OCI-LY7 (cell line): Measurements from ENCODE around the gene CLCA1.

Experiments
- EZH2phosphoT487 ChIP-seq: fragments of 200-600 bp; sonication (generic); IDR thresholded peaks from 2 replicates; pipeline ENCODE4 v1.6.1; 2018; ENCODE audit warnings: low read depth, borderline replicate concordance, mild to moderate bottlenecking, mixed run types, antibody characterized with exemption, low read length, moderate library complexity, mixed read lengths
- TF ChIP-seq, protein P1 (sequence below): fragments of 200-600 bp; sonication (generic); conservative IDR thresholded peaks from 2 replicates; pipeline ENCODE4 v1.5.1; 2014; ENCODE audit warnings: mild to moderate bottlenecking, antibody characterized with exemption, low read length, moderate library complexity, mixed read lengths

DNA sequence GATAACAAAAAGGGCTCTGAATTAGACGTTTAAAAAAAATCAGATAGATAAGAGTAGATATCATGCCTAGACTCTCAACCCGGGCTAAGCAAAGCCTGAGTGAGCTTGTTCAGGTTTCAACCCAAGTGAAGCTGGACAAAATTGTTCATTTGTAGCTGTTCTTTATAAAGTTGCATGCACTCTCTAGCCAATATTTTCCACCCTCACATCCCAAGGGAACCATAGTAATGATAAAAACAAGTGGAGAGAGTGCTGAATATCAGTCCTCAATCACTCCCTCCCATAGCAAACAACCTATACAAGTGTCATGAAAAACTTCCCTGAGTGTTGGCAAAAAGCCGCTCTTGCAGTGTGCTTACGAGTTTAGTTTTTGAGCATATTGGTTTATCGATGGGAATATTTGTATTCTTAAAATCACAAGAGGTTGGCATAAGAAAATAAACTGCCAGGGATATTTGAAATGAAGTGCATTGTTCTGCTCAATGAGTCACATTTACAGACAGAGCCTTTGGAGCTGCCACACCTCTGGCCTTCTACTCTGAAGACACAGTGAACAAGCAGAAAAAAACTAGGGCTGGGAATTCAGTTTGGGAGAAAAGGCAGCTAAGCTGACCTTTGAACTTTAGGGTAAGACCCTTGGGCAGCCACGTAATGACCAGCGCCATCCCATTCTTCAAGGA, 47.0 kb upstream of the CLCA1 start:
- TF ChIP-seq, protein P1, sequence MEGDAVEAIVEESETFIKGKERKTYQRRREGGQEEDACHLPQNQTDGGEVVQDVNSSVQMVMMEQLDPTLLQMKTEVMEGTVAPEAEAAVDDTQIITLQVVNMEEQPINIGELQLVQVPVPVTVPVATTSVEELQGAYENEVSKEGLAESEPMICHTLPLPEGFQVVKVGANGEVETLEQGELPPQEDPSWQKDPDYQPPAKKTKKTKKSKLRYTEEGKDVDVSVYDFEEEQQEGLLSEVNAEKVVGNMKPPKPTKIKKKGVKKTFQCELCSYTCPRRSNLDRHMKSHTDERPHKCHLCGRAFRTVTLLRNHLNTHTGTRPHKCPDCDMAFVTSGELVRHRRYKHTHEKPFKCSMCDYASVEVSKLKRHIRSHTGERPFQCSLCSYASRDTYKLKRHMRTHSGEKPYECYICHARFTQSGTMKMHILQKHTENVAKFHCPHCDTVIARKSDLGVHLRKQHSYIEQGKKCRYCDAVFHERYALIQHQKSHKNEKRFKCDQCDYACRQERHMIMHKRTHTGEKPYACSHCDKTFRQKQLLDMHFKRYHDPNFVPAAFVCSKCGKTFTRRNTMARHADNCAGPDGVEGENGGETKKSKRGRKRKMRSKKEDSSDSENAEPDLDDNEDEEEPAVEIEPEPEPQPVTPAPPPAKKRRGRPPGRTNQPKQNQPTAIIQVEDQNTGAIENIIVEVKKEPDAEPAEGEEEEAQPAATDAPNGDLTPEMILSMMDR, result no peak
- TF ChIP-seq EZH2phosphoT487, result no peak
